Karpas-422 (cell line): ENCODE measurements around the gene WNK2. TPM values are rescaled to one million over a fixed set of nuclear protein-coding genes. Genes with fewer than 3 reads are reported as not detected.

Experiments used
- DNase-seq: peaks from one replicate; pipeline ENCODE4 v3.0.0-alpha.2; 2015
- H2AFZ ChIP-seq: fragments of 200-600 bp; sonication (generic); 2 replicates; pipeline ENCODE4 v1.6.1; 2014; ENCODE audit warnings: antibody characterized with exemption, low read length, mixed read lengths
- H3K27ac ChIP-seq: fragments of 200-600 bp; sonication (generic); 2 replicates; pipeline ENCODE4 v1.5.1; 2014; ENCODE audit warnings: mild to moderate bottlenecking, low read length, moderate library complexity
- H3K27me3 ChIP-seq: fragments of 200-600 bp; sonication (generic); 2 replicates; pipeline ENCODE4 v1.6.1; 2014; ENCODE audit warnings: low read length, mixed read lengths
- H3K36me3 ChIP-seq: fragments of 200-600 bp; sonication (generic); 2 replicates; pipeline ENCODE4 v1.6.1; 2014; ENCODE audit warnings: low read length, mixed read lengths; ENCODE audit not compliant: insufficient read depth
- H3K4me1 ChIP-seq: fragments of 200-600 bp; sonication (generic); 2 replicates; pipeline ENCODE4 v1.6.1; 2014; ENCODE audit warnings: mild to moderate bottlenecking, low read length, mixed read lengths
- H3K4me2 ChIP-seq: fragments of 200-600 bp; sonication (generic); 2 replicates; pipeline ENCODE4 v1.6.1; 2014; ENCODE audit warnings: low read length, low read depth, mild to moderate bottlenecking; ENCODE audit not compliant: poor library complexity, severe bottlenecking
- H3K4me3 ChIP-seq: fragments of 200-600 bp; sonication (generic); 2 replicates; pipeline ENCODE4 v1.5.1; 2014; ENCODE audit warnings: mild to moderate bottlenecking, antibody characterized with exemption, low read length, mixed read lengths
- H3K79me2 ChIP-seq: fragments of 200-600 bp; sonication (generic); 2 replicates; pipeline ENCODE4 v1.6.1; 2014; ENCODE audit warnings: mild to moderate bottlenecking, low read length, mixed read lengths
- H3K9ac ChIP-seq: fragments of 200-600 bp; sonication (generic); 2 replicates; pipeline ENCODE4 v1.6.0; 2014; ENCODE audit warnings: low read length
- H3K9me2 ChIP-seq: fragments of 200-600 bp; sonication (generic), shearing (Covaris generic); replicated peaks from 2 replicates; pipeline ENCODE4 v1.6.0; 2014; ENCODE audit warnings: mild to moderate bottlenecking, low read length, moderate library complexity; ENCODE audit not compliant: insufficient read depth
- H3K9me3 ChIP-seq: fragments of 300-700, 200-600 bp; sonication (generic); 2 replicates; pipeline ENCODE4 v1.6.1; 2014; ENCODE audit warnings: low read length, mixed read lengths
- H4K20me1 ChIP-seq: fragments of 200-600 bp; sonication (generic); 2 replicates; pipeline ENCODE4 v1.6.1; 2014; ENCODE audit warnings: mild to moderate bottlenecking, antibody characterized with exemption, low read length, low read depth; ENCODE audit not compliant: insufficient read depth
- total RNA-seq: library from RNA; depleted of rRNA; stranded (reverse); fragments of >200 nt; shearing (Covaris generic); gene quantifications from 2 replicates; pipeline ENCODE4 v1.2.3, GENCODE V29; 2014; ENCODE audit warnings: low replicate concordance

WNK2 gene
- total RNA-seq, 1 experiment from 2014 or later = not detected

DNA sequence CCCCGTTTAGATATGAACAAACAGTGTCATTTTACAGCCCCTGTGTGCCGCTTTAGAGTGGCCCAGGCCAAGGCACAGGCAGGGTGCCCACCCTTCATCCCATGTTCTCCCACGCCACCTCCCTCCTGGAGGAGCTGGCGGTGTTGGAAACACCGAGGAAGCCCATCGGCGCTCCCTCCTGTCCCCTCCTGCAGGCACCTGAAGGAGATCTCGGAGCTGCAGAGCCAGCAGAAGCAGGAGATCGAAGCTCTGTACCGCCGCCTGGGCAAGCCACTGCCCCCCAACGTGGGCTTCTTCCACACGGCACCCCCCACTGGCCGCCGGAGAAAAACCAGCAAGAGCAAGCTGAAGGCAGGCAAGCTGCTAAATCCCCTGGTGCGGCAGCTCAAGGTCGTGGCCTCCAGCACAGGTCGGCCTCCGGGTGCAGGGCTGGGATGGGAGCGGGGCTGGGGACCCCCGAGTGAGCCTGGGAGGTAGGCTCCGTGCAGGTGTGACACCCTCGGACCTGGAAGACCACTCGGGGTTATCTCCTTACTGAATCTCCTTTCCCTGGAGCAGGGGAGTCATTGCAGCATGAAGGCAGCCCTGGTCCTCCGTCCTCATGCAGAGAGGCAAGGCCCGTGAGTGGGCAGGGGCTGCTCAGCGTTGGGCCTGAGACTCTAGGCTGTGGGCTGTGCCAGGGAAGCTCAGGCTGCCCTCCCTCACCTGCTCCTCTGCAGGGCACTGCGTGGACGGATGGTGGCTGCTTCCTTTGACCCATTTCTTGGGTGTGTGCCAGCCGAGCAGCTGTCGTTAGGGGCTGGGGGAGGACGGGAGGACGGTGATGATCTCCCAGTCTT, 113.9 kb downstream of the WNK2 start:
- Histone ChIP-seq H3K27me3 (no peaks in the 10 kb centered on the region), H4K20me1 (no peaks in the 10 kb centered on the region), H3K4me2 (no peak overlapping the region), H3K9me3 (no peaks in the 10 kb centered on the region), H3K79me2 (no peaks in the 10 kb centered on the region), H3K4me3 (no peak overlapping the region), H3K9me2 (no peaks in the 10 kb centered on the region), H3K9ac (no peak overlapping the region), H3K4me1 (peaks cover 8% of the 10 kb centered on the region), H3K27ac (no peak overlapping the region), H2AFZ (no peak overlapping the region), H3K36me3 (no peaks in the 10 kb centered on the region)
- no peak for DNase-seq

DNA sequence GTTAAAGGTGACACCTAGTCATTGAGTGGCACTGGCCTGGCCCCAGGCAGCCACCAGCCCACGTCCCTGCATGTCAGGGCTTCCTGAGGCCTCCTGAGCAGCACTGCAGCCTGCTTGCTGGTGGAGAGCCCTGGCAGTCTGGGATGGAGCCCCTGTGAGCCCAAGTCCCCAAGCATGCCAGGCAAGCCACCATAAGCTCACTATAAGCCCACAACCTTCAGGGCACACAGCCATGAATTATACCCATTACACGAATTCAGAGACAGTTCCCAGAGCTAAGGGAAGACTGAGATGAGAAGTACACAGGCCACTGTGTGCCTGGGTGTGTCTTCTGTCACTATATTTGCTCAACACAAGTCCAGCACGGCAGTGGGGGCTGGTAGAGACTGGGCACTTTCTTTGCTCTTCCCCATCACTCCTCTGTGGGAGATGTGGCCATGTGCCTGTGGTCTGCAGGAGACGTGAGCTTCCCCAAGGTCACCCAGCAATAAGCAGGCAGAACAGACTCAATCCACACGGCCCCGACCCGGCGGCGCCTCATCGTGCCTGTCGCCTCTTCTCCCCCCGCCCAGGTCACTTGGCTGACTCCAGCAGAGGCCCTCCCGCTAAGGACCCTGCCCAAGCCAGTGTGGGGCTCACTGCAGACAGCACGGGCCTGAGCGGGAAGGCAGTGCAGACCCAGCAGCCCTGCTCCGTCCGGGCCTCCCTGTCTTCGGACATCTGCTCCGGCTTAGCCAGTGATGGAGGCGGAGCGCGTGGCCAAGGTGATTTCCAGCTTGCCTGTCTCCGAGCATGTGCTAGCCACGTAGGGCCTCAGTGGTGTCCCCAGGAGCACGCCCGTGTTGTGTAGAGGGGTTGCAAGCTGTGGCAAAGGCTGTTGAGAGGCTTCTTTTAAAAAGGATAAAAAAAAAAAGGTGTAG, 114.8 kb downstream of the WNK2 start:
- DNase-seq = no peak
- Histone ChIP-seq H3K27me3 (no peaks in the 10 kb centered on the region), H3K9ac (no peak overlapping the region)

DNA sequence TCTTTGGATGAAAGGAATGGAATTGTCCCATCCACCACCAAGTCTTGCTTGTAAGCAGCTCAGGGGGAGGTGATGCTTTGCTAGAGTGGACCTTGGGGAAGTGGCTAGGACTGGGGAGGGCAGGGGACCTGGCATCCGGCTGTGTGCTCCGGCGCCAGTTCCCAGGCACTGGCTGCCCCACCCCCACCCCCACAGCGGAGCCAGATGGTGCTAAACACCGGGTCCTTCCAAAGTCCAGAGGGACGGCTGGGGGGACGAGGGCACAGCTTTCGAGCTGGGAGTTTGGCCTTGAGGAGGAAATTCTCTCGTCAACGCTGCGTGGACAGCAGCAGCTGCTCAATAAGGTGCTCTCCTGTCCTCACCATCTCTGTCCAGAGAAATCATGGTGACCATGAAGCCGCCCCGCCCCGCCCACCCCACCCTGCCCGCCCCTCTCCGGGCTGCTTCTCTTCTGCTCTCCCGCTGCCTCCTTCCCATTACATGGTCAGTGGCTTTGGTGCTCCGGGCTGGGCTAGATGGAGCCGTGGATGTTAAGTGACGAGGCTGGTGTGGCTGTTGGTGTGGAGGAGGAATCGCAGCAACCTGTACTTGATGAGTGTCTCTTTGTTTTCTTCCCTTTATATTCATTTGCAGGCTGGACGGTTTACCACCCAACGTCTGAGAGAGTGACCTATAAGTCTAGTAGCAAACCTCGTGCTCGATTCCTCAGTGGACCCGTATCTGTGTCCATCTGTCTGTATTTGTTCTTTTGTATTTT, 115.7 kb downstream of the WNK2 start:
- no peak for DNase-seq
- H3K27ac ChIP-seq = no peak overlapping the region
- no peaks in the 10 kb centered on the region for H3K9me3 ChIP-seq
- no peak overlapping the region for H3K4me2 ChIP-seq
- no peak overlapping the region for H2AFZ ChIP-seq
- H3K9ac ChIP-seq = no peak overlapping the region
- peaks cover 8% of the 10 kb centered on the region for H3K4me1 ChIP-seq
- H4K20me1 ChIP-seq = no peaks in the 10 kb centered on the region
- no peaks in the 10 kb centered on the region for H3K36me3 ChIP-seq
- no peak overlapping the region for H3K4me3 ChIP-seq
- H3K9me2 ChIP-seq = no peaks in the 10 kb centered on the region
- H3K79me2 ChIP-seq = no peaks in the 10 kb centered on the region
- H3K27me3 ChIP-seq = no peaks in the 10 kb centered on the region

More for the DNA sequence above, 114.8 kb downstream of the WNK2 start:
- H2AFZ ChIP-seq = no peak overlapping the region
- no peaks in the 10 kb centered on the region for H3K9me2 ChIP-seq
- H3K27ac ChIP-seq = no peak overlapping the region
- no peak overlapping the region for H3K4me3 ChIP-seq
- no peaks in the 10 kb centered on the region for H3K36me3 ChIP-seq
- no peak overlapping the region for H3K4me2 ChIP-seq
- no peaks in the 10 kb centered on the region for H3K9me3 ChIP-seq
- no peaks in the 10 kb centered on the region for H4K20me1 ChIP-seq
- H3K79me2 ChIP-seq = no peaks in the 10 kb centered on the region
- H3K4me1 ChIP-seq = peaks cover 8% of the 10 kb centered on the region

DNA sequence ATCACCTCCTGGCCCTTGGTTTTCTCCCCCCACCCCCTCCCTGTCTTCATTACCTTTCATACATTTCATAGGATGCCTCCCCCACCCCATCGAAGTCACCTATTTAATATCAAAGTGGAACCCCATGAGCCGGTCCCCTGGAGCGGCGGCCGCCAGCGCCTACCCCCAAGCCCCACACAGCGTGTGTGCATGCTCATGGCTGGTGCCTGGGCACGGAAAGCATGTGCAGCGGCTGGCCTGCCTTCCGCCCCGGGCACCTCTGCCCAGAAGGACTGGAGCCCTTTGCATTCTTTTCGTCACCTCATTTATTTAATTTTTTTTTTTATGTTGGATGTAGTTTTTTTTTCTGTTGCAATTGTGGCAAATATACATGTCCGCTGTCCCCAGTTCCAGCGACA, 116.2 kb downstream of the WNK2 start:
- no peak for DNase-seq
- H3K4me3 ChIP-seq = no peak overlapping the region
- no peaks in the 10 kb centered on the region for H3K9me3 ChIP-seq
- no peaks in the 10 kb centered on the region for H3K36me3 ChIP-seq
- H3K9ac ChIP-seq = no peak overlapping the region
- H2AFZ ChIP-seq = no peak overlapping the region
- H3K79me2 ChIP-seq = no peaks in the 10 kb centered on the region
- H3K27me3 ChIP-seq = no peaks in the 10 kb centered on the region
- H3K4me1 ChIP-seq = peaks cover 8% of the 10 kb centered on the region
- no peak overlapping the region for H3K4me2 ChIP-seq
- no peaks in the 10 kb centered on the region for H3K9me2 ChIP-seq
- no peaks in the 10 kb centered on the region for H4K20me1 ChIP-seq
- no peak overlapping the region for H3K27ac ChIP-seq

DNA sequence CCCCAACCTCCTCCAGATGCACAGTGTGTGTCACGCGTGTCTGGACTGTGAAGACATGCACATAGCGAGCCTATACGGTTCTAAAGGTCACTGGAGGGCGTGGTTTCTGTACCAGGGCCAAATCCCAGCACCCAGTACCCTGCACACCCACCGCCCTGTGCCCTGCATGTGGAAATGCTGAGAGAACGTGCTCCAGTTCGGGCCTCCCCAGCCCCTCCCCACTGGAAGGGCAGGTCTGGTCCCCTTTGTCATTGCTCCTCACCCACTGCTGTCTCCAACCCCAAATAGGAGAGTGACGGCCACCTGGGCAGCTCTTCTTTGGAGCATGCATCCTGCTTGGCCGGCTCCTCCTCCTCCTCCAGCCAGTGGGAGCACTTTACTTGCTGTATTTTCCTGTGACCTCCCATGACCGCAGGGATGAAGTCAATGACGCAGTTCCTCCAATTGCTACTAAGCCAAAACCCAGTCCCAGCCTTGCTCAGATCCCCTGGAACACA, 116.7 kb downstream of the WNK2 start:
- H3K27me3 ChIP-seq = no peaks in the 10 kb centered on the region
- no peak overlapping the region for H3K9ac ChIP-seq
- no peak overlapping the region for H3K27ac ChIP-seq
- H3K9me2 ChIP-seq = no peaks in the 10 kb centered on the region
- no peaks in the 10 kb centered on the region for H3K36me3 ChIP-seq
- H3K79me2 ChIP-seq = no peaks in the 10 kb centered on the region
- no peak overlapping the region for H3K4me3 ChIP-seq
- no peak for DNase-seq
- H4K20me1 ChIP-seq = no peaks in the 10 kb centered on the region
- H3K4me1 ChIP-seq = peaks cover 8% of the 10 kb centered on the region
- no peak overlapping the region for H3K4me2 ChIP-seq
- no peaks in the 10 kb centered on the region for H3K9me3 ChIP-seq
- no peak overlapping the region for H2AFZ ChIP-seq

DNA sequence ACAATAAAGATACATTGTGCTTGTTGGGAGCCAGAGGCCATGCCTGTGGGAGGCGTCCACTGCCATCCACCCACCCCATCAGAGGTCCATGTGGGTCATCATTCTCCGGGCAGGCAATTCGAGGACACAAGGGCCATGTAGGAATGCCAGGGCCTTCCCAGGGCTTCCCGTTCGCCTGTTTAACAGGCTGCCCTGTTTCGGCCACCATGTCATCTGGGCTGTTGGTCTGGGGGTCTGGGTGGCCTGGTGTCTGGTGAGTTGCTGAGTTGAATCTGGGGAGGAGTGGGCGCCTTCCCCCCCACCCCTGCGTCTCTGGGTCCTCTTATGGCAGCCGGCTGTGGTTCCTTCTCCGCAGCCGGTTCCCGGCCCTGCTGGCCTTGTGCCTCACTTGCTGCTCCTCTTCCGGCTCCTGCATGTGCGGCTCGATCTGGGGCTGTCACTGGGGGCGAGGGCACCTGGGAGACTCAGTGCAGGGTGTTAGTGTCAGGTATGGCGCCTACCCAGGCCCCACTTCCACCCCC, 117.4 kb downstream of the WNK2 start:
- Histone ChIP-seq H3K4me3 (no peak overlapping the region), H3K4me1 (peaks cover 8% of the 10 kb centered on the region), H3K79me2 (no peaks in the 10 kb centered on the region), H3K36me3 (no peaks in the 10 kb centered on the region), H3K9me3 (no peaks in the 10 kb centered on the region), H3K9ac (no peak overlapping the region), H3K27me3 (no peaks in the 10 kb centered on the region), H3K4me2 (no peak overlapping the region), H3K9me2 (no peaks in the 10 kb centered on the region), H4K20me1 (no peaks in the 10 kb centered on the region), H2AFZ (no peak overlapping the region), H3K27ac (no peak overlapping the region)
- DNase-seq = no peak

DNA sequence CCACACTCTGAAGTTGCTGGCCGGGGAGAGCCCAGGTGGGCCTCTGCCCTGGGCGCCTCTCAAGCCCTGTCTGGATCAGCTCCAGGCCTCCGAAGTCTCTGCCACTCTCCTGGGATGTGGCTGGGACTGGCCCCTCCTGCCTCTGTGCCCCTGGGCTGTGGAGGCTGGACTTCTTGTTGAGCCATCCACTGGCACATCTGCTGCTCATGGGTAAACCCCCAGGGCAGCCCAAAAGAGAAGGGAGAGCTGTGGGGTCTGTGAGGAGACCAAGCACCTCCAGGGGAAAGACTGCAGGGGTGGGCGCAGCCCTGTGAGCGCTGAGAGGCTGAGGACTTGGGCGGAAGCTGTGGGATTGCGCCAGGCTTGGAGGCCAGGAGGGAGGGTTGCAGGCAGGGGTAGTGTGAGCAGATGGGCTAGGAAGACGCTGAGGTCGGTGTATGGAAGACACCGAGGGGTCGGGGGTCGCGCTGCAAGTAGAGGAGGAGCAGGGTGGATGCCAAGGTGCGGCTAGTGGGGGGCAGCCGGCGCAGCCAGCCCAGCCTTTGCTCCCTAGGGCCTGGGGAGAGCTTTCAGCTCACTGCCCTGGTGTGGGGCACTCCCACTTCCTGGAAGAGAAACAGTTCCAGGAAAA, 118.1 kb downstream of the WNK2 start:
- Histone ChIP-seq H3K4me2 (no peak overlapping the region), H3K4me1 (peaks cover 8% of the 10 kb centered on the region), H3K27me3 (no peaks in the 10 kb centered on the region), H4K20me1 (no peaks in the 10 kb centered on the region), H2AFZ (no peak overlapping the region), H3K27ac (no peak overlapping the region), H3K9me2 (no peaks in the 10 kb centered on the region), H3K79me2 (no peaks in the 10 kb centered on the region), H3K36me3 (no peaks in the 10 kb centered on the region), H3K4me3 (no peak overlapping the region), H3K9ac (no peak overlapping the region), H3K9me3 (no peaks in the 10 kb centered on the region)
- no peak for DNase-seq
